ENCODE measurements around the gene PNMA6E.
"Not testable (repeated sequence)": the region's sequence is repeated elsewhere in the genome, so short reads cannot be mapped to it uniquely, and the experiment has no call there.

Gene PNMA6E

DNA sequence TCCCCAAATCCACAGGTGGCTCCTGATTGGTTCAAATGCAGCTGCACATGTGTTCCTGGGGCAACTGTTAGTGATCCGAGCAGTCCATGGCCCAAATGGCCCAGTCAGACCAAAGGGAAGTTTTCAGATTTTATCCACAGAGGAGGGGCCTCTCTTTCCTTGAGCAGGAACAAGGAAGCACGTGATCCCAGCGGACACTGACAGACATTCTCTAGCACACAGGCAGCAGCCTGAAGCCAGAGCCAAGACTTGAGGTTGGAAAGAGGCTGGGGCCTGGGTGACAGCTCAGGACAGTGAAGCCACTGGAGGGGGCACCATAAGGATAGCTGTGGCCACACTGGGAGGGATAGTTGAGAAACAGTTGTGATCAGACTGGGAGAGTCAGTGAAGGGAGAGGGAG is 6.6 kb upstream of the PNMA6E start:
- no peak for DNase-seq

DNA sequence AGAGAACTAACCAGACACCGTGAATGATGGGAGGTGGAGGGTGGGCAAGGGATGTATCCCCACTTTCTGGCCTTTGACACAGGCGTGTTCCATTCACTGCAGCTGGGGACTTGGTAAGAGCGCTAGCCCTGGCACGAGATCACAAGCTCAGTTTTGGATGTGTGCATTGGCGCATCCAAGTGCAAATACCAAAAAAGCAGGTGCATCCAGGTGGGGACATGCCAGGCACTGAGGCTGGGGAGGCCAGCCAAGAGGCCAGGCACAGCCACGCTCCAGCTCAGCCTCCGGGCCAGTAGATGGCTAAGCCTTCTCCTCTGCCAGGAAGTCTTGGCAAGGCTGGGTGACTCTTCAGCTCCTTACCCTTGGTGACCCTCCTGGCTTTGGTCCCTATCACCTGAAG is 5.8 kb upstream of the PNMA6E start:
- no peak for DNase-seq

DNA sequence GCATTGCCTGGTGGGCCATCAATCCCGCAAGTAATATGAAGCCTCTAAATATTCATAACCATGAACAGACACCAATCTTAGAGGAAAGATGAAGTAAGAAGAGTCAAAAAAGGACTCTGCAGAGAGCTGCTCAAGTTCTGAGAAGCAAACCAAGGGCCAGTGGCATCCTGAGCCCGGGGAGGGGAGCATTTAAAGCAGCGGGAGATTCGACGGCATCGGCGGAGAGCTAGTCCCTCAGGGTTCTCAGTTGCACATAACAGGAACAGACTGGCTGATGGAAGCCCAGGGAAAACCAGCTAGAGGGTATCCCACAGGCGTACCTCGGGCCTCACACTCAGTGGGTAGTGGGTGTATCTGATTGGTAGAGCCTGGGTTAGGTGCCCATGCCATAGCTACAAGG is 4.9 kb upstream of the PNMA6E start:
- DNase-seq: no peak

DNA sequence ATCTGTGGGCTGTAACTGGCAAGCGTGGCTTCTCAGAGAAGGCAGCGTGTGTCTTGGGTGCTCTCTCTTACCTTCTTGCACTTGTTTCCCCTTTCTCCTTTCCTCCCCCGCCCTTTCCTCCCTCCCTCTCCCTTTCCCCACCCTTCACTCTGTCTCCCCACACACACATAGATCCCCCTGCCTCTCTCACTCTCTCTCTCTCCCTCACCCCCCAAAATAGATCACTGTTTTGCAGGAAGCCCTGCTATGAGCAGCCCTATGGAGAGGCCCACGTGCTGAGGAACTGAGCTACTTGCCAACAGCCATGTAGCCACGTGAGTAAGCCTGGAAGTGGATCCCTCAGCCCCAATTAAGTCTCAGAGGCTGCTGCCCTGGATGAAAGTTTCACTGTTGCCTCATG is 4.3 kb upstream of the PNMA6E start:
- peak; percentile 23 for DNase-seq

DNA sequence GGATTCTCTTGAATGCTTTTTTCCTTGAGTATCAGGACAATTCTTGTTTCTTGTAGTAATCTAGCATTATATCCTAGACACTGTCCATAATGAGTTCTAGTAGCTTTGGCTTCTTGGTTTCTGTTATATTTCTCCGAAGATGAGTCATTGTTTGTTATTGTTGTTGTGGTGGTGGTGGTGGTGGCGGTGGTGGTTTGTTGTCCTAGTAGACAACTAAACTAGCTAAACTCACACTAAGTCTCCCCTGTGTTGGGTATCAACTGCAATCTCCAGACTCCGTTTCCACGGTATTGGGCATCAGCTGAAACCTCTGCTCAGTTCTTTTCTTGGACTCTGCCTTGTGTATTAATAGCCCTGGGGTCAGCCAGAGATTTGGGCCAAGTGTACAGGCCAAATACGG is 3.2 kb upstream of the PNMA6E start:
- not testable (repeated sequence) for DNase-seq

DNA sequence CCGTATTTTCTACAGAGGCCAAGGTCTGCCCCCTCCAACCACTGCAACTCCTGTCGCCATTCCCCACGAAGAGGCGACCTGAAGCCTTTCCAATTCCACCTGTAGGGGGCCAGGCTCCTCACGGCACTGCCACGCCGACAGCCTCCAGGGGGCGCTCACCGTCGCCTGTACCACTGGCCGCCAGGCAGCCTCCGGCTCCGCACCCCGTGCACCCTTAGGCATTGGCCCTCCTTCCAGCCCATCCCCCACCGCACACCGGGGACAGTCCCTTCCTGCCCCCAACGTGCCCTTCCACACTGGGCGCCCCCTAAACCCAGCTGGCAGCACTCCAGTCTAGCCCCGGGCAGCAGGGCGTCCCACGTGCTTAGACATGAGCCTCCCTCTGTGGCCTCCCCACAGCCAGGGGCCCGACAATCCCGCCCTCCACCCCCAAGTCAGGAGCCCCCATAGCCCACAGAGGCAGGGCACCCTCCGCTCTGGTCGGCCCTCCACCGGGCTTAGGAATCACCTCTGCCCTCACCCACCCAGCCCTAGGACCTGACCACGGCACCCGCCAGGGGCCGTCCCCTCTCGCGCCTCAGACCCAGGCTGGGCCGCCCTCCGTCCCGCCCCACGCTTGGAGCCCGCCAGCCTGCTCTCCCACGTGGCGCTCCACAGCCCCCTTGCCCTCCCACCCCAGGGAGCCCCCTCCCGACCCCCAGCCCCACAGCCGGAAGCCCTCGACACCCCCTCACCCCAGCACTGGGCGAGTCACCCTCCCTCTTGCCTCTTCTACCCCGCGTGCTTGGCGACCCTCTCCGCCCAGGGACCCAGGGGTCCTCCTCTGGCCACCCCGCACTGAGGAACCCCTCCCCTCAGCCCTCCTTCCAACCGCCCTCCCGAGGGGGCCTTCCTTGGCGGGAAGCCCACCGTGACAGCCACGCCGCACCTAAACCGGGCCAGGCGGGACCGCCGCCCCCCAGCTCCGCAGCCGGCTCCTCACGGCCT is 711 bp downstream of the PNMA6E start:
- DNase-seq: no peak

DNA sequence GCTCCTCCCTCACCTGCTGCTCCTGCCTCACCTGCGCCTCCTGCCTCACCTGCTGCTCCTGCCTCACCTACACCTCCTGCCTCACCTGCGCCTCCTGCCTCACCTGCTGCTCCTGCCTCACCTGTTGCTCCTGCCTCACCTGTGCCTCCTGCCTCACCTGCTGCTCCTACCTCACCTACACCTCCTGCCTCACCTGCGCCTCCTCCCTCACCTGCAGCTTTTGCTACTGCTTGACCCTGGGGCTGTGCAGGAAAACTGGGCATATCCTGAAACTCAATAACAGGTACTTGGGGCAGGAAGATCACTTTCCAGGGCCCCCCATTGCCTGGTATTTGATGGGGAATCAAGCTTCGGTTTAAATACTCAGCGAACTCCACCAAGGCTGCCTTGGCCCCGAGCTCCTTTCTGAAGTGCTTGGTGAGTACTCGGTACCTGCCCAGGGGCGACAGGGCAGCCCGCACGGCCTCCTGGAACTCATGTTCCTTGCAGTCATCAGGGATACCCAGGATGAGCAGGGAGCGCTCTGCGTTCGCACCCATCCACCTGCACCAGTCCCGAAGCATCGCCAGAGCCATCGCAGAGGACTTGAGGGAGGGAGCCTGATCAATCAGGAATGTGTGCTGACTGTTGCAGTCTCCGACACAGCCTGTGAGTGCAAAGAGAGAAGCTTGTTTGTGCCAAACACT is 2.7 kb downstream of the PNMA6E start:
- no peak for DNase-seq

DNA sequence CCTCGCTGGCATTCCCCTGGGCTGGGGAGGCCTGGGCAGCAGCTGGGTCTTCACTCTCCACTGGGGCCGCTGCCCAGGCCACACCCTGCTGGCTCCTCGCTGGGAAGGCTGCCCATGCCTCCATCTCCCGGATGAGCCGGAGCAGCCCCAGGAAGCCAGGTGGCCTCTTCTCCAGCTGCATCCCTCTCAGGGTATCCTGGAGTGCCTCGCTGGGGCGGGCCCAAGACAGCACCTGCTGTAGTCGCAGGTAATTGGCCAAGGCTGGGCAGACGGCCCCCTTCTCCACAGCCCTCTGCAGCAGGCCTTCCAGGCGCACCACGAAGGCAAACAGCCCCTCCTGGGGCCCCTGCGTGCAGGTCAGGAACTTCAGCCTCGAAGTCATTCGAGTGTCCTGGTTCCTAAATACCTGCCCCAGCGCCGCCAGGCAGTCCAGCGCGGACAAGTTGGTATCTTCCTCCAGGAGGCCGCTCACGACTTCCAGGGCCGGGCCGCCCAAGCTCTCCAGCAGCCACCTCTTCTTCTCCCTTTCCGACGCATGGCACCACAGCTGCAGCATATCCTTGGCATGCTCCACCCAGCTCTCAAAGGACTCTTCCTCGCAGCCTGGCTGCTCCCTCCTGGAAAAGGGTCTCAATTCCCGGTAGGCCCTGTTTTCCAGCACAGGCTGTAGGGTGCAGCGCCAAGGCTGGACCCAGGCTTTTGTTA is 3.7 kb downstream of the PNMA6E start:
- DNase-seq: no peak

DNA sequence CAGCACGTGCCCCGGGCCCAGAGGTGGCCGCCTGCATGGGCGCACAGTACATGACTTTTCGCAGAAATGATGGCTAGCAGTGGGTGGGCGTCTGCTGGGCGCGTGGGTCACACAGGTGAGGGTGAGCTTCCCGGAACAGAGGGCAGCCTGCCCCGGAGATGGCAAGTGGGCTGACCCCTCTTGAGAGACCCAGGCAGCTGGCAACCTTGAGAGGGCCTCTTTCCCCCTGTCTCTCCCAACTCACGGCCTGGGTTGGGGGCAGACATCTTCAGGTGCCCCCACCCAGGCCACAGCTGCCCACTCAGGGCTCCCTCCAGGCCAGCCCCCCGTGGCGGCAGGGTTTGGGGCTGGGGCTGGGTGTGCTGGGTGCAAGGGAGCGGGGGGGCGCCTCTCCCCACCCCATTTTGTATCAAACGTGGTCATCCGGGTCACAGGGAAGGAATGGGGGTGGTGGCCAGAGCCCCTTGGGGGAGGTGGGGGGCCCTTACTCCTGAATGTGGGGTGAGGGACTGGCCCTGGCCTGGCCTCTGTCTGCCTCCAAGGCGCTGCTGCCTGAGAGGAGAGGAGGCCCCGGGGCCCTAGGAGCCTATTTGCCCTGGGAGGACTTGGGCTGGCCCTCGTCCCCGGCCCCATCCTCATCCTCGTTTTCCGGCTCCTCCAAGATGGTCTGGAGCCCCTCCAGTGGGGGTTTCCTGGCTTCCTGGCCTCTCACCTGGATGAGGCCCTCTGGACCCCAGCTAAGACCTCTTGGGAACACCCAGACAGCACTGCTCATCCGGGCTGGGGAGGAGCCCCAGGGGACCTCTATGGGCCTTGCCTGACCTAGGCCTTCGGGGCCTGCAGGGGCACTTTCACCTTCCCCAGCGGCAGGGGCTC is 4.6 kb downstream of the PNMA6E start:
- no peak for DNase-seq

DNA sequence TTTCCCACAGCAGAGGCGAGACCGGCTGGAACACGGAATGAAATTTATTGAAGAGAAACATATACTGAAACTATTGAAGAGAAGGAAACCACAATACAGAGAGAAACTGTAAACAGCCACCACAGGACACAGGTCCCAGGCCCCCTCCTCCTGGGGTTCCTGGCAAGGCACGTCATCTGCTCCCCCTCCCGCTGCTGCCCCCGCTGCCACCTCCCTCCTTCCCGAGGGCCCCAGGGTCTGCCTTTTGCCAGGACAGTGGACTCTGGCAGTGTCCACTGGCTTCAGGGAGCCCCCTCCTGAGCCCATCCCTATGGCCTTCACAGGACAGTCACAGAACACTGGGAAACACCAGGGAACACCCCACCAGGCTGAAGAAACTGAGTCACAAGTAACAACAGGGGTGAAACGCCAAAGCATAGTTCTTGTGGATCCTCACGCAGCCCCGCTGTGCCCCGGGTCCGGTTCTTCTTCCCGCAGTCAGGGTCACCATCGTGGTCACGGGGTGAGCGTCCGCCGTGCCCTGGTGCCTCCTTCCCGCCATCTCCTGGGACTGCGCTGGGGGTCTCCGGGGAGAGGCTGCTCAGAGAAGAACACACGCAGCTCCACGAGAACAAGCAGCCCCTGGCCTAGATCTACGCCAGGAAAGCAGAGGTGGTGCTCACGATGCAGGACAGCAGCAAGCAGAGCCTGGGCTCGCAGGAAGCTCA is 5.4 kb downstream of the PNMA6E start:
- DNase-seq: no peak

DNA sequence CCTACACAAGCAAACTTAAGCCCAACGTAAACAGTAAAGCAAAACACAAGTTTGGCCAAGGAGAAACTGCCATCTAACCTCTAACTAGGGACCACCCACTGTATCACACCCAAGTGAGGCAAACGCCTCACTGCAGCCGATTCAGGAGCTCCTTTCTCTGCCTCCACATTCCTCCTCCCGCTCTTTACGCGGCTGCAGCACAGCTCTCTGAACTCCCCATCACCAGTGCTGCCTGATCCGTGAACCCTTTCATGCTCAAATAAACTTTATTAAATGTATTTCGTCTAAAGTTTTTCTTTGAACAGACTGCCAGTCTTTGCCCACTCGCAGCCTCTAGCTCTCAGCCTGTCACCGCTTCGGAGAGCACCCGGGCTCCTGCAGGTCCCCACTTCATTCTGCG is 6.5 kb downstream of the PNMA6E start:
- no peak for DNase-seq

DNA sequence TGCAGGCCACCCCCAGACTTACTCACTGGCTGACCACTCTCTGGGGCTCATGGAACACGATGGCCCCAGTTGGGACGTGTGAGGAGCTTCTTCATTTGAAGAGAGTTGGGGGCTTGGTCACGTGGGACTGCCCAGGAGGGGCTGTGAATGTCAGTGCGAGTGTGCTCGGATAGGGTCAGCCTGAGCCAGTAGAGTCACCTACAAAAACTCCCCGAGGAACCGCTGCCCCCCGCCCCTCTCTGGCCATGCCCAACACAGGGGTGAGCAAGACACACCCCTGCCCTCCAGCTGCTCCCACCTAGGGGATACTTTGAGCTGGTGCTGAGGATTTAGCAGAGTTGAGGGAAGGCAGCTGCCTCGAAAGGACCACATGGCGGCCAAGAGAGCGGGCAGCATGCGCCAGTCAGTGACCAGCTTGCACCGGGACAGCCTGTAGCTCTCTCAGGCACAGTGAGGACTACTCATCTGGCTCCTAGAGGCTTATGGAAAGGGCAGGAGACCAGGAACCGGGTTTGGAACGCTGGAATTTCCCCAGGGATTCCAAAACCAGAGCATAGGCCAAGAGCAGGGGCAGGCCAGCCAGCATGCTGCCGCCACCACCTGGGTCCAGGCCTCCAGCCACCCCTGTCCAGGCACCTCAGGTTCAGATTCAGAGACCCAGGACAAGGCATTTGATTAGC is 8.4 kb downstream of the PNMA6E start:
- DNase-seq: no peak

DNA sequence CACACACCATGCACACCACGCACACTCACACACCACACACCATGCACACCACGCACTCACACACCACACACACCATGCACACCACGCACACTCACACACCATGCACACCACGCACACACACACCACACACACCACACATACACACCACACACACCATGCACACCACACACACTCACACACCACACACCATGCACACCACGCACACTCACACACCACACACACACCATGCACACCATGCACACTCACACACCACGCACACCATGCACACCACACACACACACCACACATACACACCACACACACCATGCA is 11.7 kb downstream of the PNMA6E start:
- not testable (repeated sequence) for DNase-seq

DNA sequence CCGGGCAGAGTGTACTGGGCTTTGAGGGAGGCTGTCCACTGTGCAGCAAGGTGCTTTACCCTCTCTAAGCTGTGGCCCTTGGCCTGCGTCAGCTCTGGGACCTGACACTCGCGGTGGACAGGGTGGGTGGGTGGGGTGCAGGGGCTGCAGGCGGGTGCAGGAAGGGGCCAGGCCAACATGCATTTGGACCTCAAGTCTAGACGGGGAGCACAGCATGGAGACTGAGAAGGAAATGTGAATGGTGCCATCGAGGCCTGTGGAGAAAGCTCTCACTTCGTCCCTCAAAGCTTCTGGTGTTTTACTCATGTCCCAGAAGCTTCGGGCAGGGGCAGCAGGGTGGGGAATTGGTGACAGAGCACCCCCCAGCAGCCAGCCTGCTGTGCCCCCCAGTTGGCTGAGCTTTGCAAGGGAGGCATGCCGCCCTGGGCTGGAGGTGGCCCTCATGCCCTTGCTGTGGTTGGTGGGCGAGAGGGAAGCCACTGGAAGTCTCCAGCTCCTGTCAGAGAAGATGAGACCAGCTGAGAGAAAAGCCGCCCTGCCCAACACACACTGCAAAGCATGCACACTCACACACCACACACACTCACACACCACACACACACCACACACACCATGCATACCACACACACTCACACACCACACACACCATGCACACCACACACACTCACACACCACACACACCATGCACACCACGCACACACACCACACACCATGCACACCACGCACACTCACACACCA is 12.3 kb downstream of the PNMA6E start:
- no peak for DNase-seq

DNA sequence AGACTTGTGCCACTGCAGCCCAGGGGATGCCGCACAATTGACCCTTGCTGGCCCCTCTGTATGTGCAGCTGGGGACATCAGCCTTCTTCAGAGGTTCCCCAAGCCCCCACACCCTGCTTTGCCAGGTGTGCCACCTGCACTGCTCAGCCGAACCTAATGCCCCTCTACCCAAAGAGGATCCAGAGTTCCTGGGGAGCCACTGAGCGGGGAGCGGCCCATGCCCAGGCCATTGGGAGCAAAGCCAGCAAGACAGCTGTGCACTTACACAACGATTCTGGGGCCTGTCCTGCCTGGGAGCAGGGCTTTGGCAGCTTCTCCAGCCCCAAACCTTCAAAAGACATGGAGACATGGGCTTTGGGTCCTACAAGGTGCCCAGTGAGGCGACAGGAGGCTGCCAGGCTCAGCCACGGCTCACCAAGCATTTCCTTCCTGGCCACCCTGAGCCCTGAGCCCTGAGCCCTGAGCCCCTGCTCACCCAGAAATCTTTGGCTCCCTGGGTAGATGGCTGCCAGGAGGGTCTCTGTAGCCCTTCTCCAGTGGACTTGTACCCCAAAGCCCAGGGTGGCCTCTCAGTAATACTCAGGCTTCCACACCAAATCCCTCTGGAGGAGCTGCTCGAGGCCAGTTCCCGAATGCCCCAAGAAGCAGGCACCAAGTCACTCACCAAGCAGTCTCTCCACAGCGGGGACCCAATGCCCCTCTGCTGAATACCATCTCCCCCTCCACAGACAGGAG is 13.0 kb downstream of the PNMA6E start:
- no peak for DNase-seq

DNA sequence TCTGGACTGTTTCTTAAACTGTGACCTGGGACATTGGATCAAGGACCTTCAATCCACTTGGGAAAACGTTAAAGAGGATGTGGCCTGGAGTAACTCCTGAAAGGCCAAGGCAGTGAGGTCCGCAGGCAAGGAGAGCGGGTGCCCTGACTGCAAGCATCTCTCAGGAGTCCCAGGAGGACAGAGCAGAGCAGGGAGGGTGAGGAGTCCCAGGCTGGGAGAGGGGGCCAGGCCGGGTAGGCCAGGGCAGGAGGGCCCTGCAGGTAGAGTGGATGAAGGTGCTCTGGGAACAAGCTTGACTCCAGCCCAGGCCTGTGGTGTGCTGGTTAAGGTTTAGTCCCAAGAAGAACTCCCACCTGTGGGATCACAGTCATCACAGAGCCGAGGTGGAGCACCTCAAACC is 13.8 kb downstream of the PNMA6E start:
- DNase-seq: no peak

DNA sequence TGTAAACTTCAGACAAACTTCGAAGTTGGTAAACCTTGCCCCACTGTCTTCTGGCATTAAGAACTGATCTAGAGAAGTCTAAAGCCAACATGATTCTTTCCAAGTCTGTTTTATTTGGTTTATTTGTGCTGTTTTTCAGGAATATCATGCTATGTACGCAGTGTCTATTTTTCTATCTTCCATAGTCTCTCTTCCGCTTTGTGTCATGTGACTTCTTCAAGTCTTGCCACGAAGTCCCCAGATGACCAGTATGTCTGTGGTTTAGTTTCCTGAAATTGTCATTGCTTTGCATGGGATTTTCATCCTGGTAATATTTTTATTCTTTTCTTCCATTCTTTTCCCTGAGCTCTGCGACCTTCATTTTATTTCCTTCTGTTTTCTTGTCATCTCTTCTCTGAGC is 15.1 kb downstream of the PNMA6E start:
- DNase-seq: peak; percentile 3

DNA sequence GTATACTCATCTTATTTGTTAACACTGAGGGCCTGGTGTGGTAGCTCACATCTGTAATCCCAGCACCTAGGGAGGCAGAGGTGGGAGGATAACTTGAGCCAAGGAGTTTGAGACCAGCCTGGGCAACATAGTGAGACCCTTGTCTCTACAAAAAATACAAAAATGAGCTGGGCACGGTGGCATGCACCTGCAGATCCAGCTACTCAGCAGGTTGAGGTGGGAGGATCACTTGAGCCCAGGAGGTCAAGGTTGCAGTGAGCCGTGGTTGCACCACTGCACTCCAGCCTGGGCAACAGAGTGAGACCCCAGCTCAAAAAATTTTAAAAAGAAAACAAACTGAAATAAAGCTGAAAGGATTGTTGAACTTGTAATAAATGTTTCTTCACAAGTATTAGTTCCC is 16.2 kb downstream of the PNMA6E start:
- not testable (repeated sequence) for DNase-seq

DNA sequence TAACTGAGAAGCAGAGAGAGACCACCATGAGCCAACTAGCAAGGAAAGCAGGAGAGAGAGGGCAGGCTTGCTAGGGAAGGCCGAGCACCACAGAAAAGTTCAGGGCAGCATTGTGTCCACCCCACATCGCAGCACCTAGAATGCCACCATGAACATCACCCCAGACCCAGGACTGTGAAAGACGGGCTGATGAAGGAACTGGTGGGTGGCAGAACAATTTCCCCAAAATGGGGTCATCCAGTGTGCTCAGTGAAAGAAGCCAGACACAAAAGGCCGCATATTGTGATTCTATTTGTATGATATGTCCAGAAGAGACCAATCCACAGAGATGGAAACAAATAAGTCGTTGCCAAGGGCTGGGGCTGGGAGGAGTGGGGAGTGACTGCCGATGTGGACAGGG is 16.8 kb downstream of the PNMA6E start:
- DNase-seq: no peak
